Measurements from ENCODE around the gene RWDD2A. TPM values are rescaled to one million over a fixed set of nuclear protein-coding genes. Genes with fewer than 3 reads are reported as not detected.
A peak's percentile ranks its signal among the peaks of the same experiment; 100 is the strongest.

The RWDD2A gene
- total and polyA plus RNA-seq, 9 of the 15 experiments (the other 6 are each of a cell fraction or from before 2014, with no cell fraction given), result 1.6 to 4.7 (median 2.1) TPM

- TF ChIP-seq MTA2 (IDR thresholded peaks at IDR 0.05; ENCODE audit: low read depth) (peak; percentile 87), CBFA2T3 (IDR thresholded peaks at IDR 0.05) (peak; percentile 96), SMAD4 (CRISPR knock-in tag; conservative IDR thresholded peaks at IDR 0.05) (peak; percentile 27; the same call in 1 of the 2 replicates), POLR2AphosphoS5 (IDR thresholded peaks at IDR 0.05; ENCODE audit: control insufficient read depth, insufficient read depth, low read depth, low read length) (peak; percentile 92), MGA (IDR thresholded peaks at IDR 0.05) (no peak), RAD21 (CRISPR knock-in tag; conservative IDR thresholded peaks at IDR 0.05 in 1 of 2, IDR thresholded peaks at IDR 0.05 in 1 of 2) (peak in 1 of 2 experiments; percentile 17; a peak in 1 of 4 replicates), CC2D1A (IDR thresholded peaks at IDR 0.05) (peak; percentile 85; the same call in 1 of the 2 replicates), MLLT1 (IDR thresholded peaks at IDR 0.05) (0 out of 4 replicates have a peak, but pooled peaks of 1 of the 2 experiments have one; percentile 23), PHB2 (IDR thresholded peaks at IDR 0.05; ENCODE audit: low read depth) (peak; percentile 71), GATA2 (CRISPR knock-in tag; IDR thresholded peaks at IDR 0.05) (peak; percentile 87), RNF2 (IDR thresholded peaks at IDR 0.05) (peak; percentile 40; the same call in 1 of the 2 replicates), SMARCB1 (IDR thresholded peaks at IDR 0.05; ENCODE audit: insufficient read length, low read depth) (no peak), HMGXB4 (CRISPR knock-in tag; IDR thresholded peaks at IDR 0.05) (no peak), STAT5B (CRISPR knock-in tag; IDR thresholded peaks at IDR 0.05) (no peak)
Observed at GRCh38 chr6:83160167-83160566, 33.0 kb upstream of the RWDD2A start (continued).

Data from K562 (cell line).